IPS-11a (cell line): ENCODE measurements around the gene C1orf198.

ENCODE experiments used
- H3K4me3 ChIP-seq: one replicate; pipeline ENCODE4 v1.5.1; 2013; ENCODE audit warnings: low read depth, low read length, control low read depth

C1orf198 gene

DNA sequence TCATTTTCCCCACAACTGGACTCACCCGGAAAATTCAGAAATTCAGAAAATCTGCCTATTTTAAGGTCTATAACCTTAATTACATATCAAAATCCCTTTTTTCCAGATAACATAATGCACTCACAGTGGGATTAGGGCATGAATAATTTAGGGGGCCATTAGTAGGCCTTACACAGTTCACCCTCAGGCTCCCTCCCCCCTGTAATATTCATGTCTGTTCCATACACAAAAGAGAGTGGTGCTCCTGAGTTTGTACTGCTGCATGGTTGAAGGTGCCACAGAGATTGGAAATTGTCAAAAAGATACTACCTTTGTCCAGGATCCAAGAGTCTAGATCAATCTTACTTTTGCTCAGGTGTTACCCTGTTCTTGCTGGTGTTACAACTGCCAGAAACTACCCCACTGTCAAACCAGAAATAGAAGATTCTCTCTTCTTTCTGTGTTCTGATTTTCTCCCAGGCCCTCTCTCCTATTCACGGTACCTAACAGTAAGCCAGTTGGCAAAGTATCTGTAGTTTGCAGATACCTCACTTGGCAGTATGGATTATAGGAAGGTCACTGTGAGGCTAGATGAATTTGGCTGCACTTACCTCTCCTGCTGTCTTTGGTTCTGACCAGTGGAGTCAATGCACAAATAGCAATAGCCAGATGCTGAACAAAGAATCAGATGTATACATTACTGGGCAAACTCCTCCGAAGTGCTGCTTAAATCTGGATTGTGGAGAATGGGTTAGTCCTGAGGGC lies 53.2 kb downstream of the C1orf198 start:
- no peak overlapping the region for H3K4me3 ChIP-seq

DNA sequence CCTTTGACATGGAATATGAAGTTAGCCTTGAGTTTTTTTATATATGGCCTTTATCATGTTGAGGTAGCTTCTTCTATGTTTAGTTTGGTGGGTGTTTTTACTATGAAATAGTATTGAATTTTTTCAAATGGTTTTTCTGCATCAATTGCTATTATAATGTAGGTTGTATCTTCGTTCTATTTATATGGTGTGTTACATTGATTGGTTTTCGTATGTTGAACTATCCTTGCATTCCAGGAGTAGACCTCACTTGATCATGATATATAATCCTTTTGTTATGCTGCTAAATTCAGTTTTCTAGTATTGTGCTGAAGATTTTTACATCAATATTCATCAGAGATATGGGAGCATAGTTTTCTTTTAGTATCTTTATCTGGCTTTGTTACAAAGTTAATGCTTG lies 55.8 kb downstream of the C1orf198 start:
- H3K4me3 ChIP-seq, result no peak overlapping the region

DNA sequence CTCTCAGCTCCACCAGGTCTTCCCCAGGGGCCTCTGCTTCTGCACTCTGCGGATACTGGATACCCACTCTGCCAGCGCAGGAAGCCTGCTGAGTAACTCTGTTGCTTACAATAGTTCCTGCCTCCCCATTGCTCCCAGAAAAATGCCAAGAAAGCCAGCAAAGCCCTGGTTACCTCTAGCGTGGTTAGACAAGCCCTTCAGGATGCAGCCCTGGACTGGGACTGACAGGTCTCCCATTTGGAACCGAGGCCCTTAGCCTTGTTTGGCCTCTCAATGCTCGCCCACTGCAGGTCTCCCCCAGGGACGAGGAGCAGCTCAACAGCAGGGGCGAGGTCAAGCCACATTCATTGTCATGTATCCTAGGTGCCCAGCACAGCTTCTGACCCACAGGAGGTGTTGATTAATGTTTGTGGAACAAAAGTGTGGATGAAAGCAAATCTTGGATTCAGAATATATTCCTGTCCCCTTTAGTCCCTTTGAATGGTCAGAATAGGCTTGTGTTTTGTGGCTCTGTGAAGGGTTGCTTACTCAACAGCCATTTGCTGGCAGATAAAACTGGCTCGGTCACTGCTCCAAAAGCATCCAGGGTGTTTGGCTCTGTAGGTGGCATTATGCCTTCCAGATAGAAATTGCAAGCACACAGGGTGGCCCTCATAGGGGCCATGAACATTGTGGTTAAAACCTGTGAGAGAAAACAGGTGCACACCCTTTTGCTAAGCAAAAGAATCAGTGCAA lies 58.9 kb downstream of the C1orf198 start:
- H3K4me3 ChIP-seq, result no peak overlapping the region

DNA sequence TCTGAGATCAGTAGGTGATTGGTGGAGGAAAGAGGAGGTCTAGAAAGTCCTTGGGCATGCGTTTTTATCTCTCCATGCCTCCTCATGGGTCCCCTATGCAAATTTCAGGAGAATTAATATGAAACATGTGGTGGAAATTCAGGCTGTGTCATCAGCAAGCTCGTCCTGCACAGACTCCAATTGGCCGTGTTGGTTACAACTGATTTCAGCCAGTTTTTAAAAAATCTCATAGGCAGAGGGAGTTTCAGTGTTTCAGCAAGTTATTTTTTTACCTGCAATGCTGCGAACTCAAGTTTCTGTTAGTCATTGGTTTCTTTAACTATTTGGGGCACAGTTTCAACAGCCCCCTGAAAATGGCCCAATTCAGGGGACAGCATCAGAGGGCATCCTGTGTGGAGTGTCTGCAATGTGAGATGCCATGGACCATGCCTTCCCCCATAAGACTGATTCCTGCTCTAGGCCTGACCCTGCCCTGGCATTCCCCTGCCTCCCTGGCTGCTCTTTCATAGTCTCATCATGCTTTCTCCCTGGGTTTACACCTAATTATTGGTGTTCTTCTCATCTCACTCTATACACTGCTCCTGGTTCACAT lies 59.9 kb downstream of the C1orf198 start:
- no peak overlapping the region for H3K4me3 ChIP-seq

DNA sequence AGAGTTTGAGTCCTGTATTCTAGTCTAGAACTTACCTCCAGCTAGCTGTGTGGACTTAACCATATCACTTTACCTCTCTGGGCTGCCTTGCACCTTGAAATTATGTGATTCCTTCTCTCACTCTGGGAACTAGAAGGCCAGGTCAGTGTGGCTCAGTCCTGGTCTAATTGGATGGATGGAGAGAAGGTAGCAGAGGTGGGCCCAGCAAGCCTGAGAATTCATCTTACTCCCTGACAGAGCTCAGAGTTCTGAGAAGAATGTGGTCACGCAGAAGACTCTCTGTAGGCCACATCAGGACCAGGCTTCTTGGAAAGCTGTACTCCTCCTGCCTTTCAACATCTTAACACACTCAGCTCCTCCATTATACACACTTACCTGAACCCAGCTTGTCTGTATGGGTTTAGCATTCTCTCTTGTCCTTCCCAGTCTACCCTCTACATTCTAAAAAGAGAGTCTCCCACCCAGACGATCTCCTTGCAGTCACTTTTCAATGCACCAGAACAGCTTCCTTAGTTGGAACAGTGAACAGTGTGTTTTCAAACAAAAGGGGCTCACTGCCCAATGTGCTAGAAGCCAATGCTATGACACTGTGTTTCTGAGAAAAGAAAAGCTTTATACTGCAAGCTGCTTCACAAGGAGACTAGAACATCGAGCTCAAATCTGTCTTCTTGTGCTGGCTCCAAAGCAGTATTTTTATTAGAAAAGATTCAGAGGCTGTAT lies 60.6 kb downstream of the C1orf198 start:
- no peak overlapping the region for H3K4me3 ChIP-seq

DNA sequence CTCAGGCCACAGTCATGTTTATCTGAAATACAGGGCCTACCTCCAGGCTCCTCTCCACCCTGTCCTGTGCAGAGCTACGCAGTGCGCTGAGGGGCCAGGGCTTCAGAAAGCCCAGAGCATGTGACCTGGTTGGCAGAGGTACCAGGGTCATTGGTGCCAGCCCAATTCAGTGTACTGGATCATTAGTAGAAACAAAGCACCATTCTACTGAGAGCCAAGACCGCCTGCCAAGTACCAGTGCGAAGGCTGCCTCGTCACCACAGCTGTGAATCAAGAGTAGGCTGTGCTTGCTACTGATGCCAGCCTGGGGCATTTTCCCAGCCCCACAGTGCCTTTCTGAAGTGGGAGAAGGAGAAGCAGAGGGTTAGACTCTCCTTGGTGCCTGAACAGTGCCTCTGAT lies 61.3 kb downstream of the C1orf198 start:
- no peak overlapping the region for H3K4me3 ChIP-seq

DNA sequence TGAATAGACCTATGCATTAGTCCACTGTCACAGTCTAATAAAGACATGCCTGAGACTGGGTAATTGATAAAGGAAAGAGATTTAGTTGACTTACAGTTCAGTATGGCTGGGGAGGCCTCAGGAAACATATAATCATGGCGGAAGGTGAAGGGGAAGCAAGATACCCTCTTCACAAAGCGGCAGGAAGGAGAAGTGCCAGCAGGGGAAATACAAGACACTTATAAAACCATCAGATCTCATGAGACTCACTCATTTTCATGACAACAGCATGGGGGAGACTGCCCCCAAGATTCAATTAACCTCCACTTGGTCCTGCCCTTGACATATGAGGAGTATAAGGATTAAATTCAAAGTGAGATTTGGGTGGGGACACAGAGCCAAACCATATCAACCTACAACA lies 61.8 kb downstream of the C1orf198 start:
- no peak overlapping the region for H3K4me3 ChIP-seq

DNA sequence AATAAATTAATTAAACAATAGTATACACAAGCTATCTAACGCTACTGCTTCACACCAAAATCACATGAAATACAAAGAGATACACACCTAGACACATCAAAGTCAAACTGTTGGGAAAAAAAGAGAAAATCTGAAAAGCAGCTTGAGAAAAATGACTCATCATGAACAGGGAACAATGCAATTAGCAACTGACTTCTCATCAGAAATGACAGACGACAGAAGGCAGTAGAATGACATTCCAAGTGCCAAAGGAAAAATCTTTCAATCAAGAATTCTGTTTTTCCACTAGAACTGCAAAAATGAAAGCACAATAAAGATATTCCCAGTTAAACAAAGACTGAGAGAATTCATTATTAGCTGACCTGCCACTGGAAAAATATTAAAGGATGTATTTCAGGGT lies 63.9 kb downstream of the C1orf198 start:
- H3K4me3 ChIP-seq, result no peak overlapping the region

DNA sequence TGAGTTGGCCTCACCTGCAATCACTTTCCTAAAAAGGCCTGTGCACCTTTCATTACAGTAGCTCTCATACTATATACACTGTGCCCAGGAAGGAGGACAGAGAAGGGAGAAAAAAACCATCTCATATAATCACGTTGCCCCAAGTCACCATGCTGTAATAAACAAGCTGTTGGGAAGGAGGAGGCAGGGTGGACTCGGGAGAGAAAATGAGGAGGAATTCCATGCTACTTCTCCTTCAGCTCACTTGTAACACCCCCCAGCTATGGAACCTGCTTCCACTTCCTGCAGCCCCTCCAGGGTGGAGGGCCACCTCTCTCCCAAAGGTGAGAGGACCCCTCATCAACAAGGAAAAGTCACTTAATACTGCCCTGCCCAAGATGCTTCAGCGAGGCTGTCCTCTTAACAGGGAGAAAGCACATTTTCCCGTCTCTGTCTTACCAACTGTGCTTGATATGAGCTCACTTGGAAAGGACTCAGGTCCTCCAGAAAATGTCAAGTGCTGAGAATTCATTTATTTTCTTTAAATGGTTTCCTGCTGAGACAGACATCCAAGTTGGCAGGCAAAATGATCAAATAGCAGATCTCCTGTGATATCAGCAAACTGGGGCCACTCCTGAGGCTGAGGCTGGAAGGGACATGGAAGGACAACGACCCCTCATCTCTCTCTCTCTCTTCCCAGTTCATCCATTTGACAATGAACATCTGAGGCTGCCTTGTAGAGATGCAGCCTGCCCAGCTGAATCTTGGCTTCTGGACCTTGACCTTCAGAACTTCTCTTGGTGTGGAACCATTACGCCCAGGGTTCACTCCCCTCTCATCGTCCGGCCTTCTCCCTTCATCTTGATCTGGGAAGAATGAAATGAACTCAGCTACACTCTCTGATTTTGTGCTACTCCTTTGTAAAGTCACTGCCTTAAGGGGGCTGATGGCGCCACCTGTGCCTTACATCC lies 67.2 kb downstream of the C1orf198 start:
- H3K4me3 ChIP-seq, result no peak overlapping the region

DNA sequence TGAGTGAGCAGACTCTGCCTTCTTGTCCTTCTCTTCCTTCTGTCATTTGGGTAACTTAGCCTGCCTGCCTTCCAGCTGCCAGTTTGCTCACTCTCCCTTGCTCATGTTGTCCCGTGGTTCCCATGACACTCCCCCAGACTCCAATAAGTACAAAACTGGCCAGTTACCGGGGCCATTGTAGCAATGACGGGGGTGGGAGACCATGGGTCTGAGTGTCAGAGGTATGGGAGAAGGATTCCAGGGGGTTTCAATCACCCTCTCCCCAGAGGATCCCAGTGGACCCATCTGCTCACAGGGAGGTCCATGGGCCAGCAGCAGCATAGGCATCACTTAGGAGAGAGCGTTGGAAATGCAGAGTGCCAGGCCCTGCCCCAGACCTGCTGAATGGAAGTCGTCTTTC lies 69.8 kb downstream of the C1orf198 start:
- H3K4me3 ChIP-seq, result no peak overlapping the region

DNA sequence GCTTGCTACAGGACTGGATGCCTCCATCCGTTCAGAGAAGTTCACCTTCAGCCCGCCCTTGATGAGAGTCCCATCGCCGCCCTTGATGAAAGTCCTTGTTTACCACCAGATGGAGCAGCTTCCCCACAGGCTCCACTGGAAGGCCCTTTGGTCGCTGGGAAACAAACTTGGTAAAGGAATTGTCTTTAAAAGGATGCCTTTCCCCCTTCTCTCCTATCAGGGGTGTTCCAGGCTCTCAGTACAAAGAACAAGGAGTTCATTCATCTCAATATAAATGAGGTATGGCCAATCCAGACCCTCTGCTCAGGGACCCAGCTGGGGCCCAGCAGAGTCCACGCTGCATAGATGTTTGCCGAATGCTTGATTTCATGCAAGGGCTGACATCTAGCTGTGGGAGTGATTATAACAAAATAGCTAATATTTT lies 70.4 kb downstream of the C1orf198 start:
- no peak overlapping the region for H3K4me3 ChIP-seq

DNA sequence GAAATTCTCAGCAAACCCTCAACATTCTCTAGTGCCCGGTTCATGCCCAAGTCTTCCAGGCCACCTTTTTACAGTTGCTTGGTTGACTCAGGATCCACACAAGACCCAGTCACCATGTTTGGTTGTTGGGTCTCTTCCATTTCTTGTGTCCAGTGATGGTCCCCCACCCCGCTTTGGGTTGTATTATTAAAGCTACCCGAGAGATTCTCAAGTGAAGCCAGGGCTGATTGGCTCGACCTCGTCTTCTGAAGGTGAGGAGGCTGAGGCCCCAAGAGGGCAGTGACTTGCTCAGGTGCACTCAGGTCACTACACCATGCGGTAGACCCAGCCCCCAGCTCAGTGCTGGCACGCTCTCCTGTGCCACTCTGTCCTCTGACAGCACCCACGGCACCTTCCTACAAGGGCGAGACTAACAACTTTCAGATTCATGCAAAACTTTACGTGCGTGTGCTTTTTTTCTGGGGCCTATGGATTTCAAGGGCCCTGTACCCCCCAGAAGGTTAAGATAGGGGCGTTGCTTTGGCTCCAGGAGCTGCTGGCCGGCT lies 70.9 kb downstream of the C1orf198 start:
- H3K4me3 ChIP-seq, result no peak overlapping the region

DNA sequence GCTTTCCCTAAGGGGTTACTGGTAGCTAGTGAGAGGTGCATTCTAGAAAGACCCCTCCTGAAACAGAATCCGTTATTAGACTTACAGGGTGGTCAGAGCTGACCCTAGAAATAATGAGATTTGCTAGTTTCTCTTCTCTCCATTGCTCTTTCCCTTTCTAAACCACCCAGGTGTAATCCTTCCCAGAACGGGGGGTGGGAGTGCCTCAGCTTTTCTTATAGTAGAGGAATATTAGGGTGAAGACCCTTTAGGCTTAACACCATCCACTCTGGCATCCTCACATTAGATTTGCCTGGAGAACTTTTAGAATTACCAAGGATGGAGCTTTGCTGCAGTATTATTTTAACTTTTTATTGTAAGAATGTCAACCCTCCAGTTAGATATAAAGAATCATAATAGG lies 71.7 kb downstream of the C1orf198 start:
- H3K4me3 ChIP-seq, result no peak overlapping the region

DNA sequence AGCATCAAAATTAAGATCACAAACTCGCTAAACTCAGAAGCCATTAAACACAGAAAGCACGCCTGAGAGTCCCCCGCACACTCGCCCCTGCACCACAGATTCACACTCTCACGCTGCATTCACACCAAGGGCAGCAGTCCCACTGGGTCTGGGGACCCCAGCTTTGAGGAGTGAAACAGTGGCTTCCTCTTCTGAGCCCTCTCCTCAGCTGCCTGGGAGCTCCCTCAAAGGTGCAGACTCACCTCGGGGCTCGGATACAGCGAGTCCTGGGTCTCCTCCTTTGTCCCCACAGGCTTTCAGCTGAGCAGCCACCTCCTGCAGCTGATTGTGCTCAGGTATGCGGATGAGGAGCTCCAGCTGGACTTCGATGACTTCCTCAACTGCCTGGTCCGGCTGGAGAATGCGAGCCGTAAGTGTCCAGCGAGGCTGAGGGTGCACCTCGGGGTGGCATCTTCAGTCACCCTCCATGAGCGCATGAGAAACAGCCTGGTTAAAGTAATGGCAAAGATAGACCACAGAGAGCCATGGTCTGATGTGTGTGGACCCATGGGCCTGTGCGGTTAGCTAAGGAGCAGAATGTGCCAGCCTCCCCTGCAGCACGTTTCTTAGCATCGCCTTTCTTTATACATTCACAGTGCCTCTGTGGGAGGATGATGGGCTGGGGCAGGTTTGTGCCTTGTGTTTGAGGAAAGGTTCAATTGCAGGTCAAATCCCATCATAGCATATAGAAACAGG lies 73.3 kb downstream of the C1orf198 start:
- H3K4me3 ChIP-seq, result no peak overlapping the region

DNA sequence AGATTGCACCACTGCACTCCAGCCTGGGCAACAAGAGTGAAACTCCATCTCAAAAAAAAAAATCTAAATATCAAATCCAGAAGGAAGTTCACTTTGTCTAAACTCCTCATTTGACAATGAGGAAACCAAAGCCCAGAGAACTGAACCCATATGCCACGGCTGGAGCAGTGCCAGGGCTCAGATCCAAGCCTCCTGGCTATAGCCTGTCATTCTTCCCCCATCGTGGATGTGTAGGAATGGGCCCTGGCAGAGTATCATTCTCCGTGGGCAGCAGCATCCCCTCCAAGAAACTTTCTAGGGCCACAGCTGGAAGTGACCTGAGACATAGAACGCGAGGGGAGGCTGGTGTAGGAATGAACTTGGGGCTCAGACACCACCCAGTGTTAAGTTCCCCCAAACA lies 73.9 kb downstream of the C1orf198 start:
- no peak overlapping the region for H3K4me3 ChIP-seq

DNA sequence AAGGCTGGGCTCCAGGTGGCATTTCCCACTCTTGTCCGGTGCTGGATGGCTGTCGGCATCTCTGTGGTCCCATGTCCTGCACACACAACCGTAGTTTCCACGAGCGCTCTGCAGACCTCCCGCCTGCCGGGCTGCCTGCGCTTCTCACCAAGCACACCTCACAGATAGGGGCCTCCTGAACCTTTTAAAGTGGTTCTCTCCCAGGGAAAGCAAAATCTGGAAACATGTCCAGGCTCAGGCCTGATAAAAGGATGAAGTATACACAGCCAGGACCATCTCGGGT lies 74.9 kb downstream of the C1orf198 start:
- H3K4me3 ChIP-seq, result no peak overlapping the region

DNA sequence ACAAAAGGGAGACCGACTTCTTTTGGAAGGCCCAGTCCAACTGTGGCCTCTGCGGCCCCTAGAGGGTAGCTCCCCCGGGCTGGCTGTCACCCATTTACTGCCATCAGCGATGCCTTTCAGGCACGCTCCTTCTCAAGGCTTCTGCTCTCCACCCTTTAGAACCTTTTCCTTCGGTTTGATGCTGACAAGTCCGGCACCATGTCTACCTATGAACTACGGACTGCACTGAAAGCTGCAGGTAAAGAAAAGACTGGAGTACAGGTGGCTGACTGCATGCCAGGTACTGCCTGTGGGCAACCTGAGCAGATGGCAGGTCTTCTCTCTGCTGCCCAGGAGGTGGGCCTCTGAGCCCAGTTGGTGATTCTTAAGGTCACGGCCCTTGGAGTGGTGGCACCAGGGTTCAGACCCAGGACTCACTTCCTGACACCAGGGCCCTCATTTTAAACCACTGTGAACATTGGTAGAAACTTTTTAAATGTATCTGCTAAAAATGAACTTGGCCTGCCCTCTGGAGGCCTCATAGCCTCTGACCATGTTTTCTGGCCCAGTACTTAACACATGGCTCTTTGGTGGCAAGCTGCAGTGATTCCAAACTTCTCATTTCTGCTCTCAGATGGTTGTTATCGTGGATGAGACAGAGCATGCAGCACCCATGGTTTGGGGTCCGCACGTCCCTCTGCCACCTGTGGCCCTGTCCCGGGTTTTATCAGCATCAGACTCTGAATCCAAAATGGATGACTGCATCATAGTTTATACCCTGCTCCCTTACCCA lies 75.4 kb downstream of the C1orf198 start:
- H3K4me3 ChIP-seq, result no peak overlapping the region

DNA sequence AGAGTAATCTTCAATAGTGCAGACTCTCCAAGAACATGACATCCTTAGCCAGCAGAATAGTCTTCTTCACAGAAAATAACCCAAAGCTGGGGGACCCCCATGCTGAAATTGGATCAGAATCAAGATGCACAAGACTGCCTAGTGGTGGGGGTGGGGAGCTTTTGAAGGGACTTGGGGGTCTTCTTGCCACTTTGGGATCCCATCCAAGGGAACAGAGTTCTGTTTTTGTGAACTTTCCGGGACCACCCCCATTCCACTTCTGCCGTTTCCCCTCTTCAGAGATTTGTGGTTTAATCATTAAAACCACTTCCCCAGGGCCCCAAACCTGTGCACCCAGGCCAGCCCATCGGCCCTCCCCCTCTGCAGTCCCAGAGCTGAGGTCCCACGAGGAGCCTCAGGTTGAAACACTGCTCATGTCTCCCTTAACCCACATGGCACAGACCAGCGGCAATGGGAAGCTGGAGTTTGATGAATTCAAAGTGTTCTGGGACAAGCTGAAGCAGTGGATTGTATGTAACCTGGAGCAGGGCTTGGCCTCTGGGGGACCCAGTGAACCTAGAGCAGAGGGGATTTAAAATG lies 76.2 kb downstream of the C1orf198 start:
- no peak overlapping the region for H3K4me3 ChIP-seq

DNA sequence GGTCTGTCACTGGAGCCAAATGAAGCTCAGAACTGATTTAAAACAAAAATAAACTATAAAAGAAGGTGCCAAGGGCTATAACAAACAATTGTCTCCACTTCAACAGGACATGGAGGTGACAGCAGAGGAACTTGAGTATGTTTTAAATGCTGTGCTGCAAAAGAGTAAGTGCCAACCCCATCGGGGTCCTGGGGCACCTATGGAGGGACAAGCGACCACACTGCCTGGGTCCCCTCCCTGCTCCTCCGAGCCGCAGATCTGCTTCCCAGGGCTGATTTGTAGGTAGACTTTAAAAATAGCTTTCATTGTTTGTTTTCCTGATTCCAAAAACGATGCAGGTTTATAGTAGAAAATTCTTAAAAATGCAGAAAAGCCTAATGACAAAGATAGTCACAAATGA lies 78.3 kb downstream of the C1orf198 start:
- no peak overlapping the region for H3K4me3 ChIP-seq
